Measurements from ENCODE around the gene ILK.

The ILK gene

DNA sequence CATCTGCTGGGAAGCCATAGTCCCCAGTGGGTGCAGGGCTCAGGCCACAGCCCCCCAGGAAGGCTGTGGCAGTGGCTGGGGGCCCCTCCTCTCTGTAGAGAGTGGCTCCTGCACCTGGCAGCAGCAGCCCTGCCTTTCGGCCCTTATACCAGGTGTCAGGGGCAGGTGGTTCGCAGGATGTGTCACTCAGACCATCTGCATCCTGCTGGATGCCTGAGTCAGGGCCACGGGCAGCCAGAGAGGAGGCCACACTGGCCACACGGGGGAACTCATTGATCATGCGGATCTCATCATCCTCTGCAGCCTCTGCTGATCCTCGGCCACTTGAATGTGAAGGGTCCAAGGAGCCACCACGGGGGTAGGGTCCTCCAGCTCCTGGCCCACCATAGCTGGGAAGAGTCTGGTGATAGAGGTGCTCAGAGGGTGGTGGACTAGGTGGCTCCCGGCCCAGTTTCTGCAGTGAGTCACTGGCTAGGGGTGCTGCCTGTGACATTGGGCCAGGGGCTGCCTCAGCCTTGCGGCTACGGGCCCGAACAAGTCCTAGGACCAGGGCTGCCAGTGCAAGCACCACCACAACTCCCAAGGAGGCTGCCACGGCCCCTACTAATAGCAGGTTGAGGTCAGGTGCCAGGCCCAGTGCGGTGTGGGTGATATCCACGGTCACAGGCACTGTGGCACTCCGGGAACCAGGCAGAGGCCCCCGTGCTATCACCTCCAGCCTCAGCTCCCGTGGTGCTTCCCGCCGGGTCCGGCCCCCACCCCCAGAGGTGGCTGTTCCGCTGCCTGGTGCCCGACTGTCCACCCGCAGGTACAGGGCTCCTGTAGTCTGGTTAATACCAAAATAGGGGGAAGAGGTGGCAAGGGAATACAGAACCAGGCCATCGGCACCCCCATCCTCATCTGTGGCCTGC lies 18.9 kb downstream of the ILK start:
- DNase-seq = no peak

DNA sequence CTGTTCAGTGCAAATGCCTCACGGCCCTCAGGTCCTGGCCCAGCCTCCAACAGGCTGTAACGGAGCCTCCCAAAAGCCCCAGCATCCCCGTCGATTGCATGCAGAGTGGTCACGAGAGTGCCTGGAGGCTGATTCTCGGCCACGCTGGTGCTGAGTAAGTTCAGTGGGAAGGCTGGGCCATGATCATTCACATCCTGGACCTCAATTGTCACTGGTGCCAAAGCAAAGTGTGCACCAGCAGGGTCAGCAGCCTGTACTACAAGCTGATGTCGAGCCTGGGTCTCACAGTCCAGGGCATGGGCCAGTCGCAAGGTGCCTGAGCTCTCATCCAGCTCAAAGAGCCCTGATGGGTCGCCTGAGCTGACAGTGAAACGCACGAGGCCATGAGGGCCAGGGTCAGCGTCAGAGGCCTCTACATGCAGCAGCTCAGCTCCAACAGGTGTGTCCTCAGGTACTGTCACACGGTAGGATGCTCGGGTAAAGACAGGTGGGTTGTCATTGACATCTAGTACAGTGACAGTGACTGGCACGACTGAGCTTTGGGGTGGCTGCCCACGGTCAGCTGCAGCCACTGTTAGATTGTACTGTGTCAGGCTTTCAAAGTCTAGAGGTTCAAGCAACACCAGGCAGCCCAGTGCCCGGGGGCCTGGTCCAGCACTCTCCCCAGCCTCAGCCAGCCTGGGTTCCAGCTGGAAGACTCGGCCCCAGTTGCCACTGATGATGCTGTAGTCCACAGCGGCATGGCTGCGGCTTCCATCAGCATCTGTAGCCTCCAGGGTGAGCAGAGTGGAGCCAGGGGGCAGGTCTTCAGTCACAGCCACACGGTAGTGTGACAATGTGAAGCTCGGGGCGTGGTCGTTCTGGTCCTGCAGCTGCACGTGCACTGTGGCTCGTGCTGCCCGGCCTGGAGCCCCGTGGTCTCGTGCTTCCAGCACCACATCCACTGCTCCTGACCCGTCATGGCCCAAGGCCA lies 20.1 kb downstream of the ILK start:
- DNase-seq = no peak

- DNase-seq = no peak
Observed at GRCh38 chr11:6625156-6625831, 21.7 kb downstream of the ILK start.

DNA sequence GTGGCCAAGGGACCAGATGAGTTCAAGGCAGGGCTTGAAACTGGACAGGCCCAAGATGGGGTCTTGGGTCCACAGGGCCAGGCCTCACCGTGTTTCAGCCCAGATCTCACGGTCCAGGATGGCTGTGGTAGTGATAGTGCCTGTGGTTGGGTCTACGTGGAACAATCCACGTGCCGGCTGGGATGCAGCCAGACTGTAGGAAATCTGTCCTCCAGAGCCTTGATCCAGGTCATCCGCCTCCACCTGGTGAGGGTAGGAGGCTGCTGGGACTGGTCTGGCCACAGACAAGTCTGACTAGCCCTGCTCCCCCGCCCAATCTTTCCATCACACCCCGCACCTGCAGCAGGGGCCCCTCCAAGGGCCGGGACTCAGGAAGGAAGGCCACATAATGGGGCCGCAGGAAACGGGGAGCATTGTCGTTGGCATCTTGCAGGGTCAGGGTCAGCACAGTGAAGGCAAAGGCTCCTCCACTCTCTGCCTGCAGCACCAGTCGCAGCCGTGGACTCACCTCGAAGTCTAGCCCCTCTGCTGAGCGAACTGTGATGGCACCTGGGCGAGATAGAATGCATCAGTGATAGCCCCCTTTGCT lies 22.4 kb downstream of the ILK start:
- DNase-seq = no peak

DNA sequence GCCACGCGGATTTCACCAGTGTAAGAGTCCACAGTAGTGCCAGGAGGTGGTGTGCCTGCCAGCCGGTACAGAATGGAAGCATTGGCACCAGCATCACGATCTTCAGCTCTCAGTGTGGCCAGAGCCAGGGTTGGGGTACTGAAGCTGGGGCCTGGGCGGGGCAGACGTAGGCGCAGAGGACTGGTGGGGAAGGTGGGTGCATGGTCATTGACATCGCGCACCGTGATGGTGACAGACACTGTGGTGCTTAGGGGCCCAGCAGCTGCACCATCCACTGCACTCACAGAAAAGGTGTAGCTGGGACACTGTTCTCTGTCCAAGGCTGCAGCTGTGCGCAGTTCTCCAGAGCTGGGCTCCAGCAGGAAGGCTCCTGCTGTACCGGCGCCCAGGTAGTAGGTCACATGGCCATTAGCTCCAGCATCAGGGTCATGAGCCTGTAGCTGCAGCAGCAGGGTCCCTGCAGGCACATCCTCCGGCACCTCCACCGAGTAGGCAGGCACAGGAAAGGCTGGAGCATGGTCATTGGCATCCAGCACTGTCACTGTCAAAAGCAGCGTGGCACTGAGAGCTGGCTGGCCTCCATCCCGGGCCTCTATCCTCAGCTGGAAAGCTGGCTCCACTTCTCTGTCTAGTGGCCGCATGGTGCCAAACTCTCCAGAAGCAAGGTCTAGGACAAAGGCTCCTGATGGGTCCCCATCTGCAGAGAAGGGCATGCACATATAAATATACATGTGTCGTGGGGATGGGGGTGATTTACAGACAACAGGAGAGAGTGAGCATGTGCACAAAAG lies 23.6 kb downstream of the ILK start:
- DNase-seq = no peak

DNA sequence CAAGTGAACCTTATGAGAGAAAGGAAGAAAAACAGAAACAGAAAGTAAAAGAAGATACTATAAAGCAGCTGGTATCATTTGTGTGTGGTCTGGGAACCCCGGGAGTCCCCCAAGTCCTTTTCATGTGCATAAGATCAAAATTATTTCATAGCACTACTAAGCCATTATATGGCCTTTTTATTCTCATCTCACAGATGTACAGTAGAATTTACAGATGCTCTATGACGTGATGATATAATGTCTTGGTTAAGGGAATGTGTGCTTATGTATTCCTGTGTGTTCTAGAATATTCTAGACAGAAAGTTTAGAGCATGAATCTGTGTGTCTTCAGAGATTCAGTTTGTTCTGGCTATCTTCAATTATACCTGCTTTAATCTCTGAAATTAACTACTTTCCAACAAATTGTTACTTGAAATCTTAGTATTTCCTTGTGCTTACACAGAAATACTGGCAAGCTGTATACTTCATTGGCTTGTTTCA lies 24.2 kb downstream of the ILK start:
- no peak for DNase-seq

DNA sequence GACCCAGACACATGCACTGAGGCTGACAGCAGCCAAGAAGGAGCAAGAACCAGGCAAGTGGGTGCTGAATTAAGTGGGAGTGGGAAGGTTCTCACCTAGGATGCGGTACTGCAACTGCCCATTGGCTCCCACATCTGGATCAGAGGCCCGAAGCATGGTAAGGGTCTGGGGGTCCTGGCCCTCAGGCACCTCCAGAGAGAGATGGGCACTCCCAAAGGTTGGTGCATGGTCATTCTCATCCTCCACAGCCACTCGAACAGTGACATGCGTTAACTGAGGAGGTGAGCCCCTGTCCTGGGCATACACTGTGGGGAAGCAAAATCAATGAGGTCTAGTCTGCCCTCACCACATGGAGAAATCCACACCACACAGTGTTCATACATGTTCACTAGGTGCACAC lies 25.0 kb downstream of the ILK start:
- no peak for DNase-seq

GRCh38 chr11:6629573-6629891 lies 26.0 kb downstream of the ILK start:
- DNase-seq = no peak

DNA sequence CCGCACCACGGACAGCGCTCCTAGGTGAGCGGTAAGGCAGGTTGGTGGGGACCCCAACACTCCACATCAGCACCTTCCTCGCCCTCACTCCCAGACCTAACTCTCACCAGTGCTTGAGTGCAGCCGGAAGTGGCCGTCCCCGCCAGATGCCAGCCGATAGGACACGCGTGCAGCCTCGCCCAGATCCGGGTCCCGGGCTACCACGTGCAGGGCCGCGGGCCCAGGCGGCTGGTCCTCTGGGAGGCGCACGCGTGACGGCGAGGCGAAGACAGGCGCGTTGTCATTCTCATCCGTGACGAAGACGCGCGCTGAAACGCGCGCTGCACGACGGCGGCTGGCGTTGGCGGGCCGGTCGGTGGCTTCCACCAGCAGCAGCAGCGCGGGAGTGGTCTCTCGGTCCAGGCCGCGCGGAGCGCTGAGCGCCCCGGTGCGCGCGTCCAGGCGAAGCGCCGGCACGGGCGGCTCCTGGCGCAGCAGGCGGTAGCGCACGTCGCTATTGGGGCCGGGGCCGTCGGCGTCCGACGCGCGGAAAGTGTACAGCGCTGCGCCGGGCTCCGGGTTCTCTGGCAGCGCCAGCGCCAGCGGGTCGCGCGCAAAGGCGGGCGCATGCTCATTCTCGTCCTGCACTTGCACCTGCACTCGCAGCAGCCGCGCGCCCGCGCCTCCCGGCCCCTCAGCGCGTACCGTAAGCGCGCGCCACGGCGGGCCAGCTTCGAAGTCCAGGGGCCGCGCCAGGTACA lies 26.5 kb downstream of the ILK start:
- no peak for DNase-seq

DNA sequence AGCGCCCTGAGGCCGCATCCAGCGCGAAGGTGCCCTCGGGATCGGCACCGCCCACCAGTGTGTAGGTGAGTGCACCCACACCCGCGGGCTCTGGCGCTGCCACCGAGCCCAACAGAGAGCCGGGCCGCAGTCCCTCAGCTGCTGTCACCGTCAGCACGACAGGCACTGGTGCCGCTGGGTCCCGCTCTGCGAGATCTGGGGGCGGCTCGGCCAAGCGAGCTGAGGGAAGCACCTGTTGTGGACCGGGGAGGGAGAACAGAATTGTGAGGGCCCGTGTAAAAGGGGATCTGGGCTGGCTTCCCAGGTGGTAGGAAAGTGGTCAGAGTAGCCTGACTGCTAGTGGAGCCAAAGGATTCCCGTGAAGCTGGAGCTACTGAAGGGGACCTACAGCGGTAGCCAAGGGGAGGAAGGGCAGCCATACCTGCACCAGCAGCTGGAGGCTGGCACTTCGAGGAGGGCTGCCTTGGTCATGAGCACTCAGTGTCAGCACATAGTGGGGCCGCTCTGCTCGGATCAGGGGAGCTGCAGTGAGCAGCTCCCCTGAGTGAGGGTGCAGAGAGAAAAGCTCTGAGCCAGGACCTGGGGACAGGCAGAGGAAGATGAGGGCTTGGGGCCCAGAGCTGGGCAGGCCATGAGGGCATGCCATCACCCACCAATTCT lies 27.2 kb downstream of the ILK start:
- DNase-seq = no peak

- DNase-seq = no peak
Observed at GRCh38 chr11:6631361-6631890, 27.9 kb downstream of the ILK start.

- DNase-seq = no peak
Observed at GRCh38 chr11:6632116-6633073, 28.8 kb downstream of the ILK start.

DNA sequence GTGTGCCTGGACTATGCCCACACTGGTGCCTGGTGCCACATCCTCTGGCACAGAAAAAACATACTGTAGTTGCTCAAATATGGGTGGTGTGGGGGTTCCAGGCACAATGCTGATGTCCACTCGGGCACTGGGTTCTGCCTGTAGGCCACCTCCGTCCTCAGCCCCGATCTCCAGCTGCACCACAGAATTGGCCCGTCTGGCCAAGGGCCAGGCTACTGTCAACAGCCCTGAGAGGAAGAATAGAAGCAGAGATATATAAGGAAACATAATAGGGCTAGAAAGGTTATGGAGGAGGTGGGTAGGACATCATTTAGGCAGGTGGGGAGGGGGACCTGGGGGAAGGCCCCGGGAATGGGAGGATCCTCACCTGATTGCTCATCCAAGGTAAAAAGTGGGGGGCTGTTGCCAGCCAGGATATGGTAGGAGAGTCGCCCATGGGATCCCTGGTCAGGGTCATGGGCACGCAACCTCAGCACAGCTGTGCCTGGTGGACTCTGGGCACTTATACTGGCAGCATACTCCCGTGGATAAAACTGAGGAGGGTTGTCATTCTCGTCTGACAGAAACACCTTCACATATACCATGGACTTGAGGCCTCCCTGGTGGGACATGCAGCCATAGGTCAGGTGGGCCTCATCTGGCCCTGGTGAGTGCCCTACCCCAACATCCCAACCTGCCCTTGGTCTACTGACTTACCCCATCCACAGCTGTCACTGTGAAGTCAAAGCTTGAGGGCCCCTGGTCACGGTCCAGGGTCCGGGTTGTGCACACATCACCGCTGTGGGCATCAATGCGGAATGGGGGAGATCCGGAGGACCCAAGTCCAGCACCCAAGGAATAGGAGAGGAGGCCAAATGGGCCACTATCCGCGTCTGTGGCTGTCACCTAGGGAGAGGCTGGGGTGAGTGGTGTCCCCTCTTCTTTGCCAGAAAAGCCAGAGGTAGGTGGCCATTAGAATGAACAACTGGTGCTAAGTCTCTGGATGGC lies 30.1 kb downstream of the ILK start:
- no peak for DNase-seq

GRCh38 chr11:6634534-6634933 lies 31.0 kb downstream of the ILK start:
- no peak for DNase-seq

DNA sequence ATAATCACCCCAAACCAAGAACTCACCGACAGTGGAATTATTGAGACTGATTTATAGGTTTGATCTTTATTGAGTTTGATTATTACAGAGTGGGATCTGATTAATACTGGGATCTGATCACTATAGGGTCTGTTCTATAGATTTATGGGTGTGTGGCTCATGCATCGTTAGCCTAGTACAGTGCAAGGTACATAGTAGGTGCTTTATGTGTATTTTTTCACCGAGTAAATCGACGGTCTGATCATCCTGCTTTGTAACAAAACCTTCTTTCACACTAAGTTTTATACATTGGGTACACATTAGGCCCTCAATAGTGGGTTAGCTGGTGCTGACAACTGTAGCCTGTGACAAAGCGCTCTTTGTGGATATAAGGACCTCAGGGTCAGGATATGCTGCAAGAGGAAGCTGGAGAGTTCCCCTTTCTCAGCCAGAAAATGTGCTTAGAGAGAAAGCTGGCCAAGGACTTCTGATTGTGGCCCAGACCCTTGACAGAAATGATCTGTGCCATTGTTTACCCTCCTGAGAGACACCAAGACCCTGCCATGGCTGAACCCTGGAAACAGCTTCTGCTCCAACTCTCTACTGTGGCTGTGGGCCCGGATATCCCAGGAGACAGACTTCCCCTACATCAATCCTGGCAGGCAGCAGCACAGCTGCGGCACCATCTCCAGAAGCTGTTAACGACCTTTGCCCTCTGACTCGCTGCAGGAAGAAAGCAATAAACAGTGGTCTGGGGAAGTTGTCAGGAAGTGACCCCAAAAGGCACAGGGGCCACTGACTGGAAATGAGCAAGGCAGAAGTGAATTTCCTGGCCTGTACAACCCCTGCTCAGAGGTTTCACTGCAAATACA lies 31.7 kb downstream of the ILK start:
- DNase-seq = no peak

DNA sequence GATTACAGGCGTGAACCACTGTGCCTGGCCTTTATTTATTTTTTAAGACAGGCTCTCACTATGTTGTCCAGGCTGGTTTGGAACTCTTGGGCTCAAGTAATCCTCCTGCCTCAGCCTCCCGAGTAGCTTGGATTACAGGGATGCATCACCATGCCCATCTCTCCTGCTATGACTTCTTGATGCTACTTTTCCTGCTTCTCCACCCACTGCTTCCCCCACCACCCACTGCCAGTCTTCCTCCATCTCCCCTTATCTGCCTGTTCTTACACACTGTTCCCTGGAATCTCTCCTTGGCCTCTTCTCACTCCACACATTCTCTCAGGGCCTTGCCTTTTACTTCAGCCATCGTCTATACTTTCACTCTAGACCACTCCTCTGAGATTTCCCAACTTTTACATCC lies 32.9 kb downstream of the ILK start:
- no peak for DNase-seq

- no peak for DNase-seq
Observed at GRCh38 chr11:6637871-6638270, 34.3 kb downstream of the ILK start.

Data from activated CD4-positive, alpha-beta T cell treated with anti-CD3 and anti-CD28 coated beads, Interleukin-10, Interleukin-2, amounts not matched to agents 100 ng/mL and 50 ng/mL, durations not matched to agents 16 hours and 8 hours (primary cell).